Measurements from ENCODE around the gene CCDC171. TPM values are rescaled to one million over a fixed set of nuclear protein-coding genes. Genes with fewer than 3 reads are reported as not detected.
A peak's percentile ranks its signal among the peaks of the same experiment; 100 is the strongest.

Gene CCDC171
- total RNA-seq, 1 donor from 2014 or later = 1.6 TPM

DNA sequence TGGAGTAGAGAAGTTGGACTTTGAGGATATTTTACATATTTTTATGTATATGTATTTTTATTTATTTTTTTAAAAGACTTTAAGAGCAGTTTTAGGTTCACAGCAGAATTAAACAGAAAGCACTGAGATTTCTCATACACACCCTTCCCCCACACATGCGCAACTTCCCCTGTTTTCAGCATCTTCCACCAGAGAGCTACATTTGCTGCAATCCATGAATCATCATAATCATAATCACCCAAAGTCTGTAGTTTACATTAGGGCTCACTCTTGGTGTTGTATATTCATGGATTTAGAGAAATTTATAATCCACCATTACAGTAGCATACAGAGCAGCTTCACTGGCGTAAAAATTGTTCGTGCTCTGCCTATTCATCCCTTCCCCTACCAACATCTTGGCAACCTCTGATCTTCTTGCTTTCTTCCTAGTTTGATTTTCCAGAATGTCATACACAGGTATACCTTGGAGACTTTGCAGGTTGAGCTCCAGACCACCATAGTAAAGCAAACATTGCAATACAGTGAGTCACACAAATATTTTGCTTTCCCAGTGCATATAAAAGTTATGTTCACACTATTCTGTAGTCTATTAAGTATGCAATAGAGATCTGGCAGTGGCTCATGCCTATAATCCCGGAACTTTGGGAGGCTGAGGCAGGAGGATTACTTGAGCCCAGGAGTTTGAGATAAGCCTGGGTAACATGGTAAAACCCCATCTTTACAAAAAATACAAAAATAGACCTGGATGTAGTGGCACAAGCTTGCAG is 9.6 kb upstream of the CCDC171 start:
- no peak for FAIRE-seq
- DNase-seq (ENCODE audit: low read depth) = peak; percentile 57
- no peak overlapping the region for H3K4me3 ChIP-seq (ENCODE audit: low read depth, low read length)

DNA sequence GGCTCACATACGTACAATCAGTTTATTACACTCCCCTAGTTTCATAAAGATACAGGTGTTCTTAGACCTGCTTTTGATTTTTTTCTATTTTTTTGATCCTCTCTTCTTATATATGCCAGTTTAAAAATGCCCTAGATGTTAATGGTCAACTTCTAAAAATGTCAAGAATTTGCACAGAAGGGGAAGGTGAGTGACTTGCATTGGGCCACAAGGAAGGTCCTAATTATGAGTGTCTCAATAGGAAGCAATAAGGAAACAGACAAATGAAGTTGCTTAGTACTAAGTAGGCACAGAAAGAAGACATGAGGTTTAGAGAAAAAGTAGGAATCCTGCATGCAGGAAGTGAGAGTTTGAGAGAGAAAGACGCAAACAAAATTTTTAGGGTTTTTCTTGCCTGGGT is 3.2 kb upstream of the CCDC171 start:
- H3K36me3 ChIP-seq (ENCODE audit: control insufficient read depth, insufficient read depth, low read length) = no peaks in the 10 kb centered on the region
- H3K4me3 ChIP-seq (ENCODE audit: low read depth, low read length) = no peak overlapping the region
- DNase-seq (ENCODE audit: low read depth) (no peak), FAIRE-seq (no peak)
- no peaks in the 10 kb centered on the region for H3K27me3 ChIP-seq (ENCODE audit: control insufficient read depth, insufficient read depth, low read length)
- TF ChIP-seq, protein P1, sequence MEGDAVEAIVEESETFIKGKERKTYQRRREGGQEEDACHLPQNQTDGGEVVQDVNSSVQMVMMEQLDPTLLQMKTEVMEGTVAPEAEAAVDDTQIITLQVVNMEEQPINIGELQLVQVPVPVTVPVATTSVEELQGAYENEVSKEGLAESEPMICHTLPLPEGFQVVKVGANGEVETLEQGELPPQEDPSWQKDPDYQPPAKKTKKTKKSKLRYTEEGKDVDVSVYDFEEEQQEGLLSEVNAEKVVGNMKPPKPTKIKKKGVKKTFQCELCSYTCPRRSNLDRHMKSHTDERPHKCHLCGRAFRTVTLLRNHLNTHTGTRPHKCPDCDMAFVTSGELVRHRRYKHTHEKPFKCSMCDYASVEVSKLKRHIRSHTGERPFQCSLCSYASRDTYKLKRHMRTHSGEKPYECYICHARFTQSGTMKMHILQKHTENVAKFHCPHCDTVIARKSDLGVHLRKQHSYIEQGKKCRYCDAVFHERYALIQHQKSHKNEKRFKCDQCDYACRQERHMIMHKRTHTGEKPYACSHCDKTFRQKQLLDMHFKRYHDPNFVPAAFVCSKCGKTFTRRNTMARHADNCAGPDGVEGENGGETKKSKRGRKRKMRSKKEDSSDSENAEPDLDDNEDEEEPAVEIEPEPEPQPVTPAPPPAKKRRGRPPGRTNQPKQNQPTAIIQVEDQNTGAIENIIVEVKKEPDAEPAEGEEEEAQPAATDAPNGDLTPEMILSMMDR (IDR thresholded peaks at IDR 0.05; ENCODE audit: insufficient read depth, low read length, severe bottlenecking) = no peak

More for the DNA sequence above, 9.6 kb upstream of the CCDC171 start:
- TF ChIP-seq, protein P1 (IDR thresholded peaks at IDR 0.05; ENCODE audit: insufficient read depth, low read length, severe bottlenecking) = no peak
- Histone ChIP-seq H3K27me3 (ENCODE audit: control insufficient read depth, insufficient read depth, low read length) (no peaks in the 10 kb centered on the region), H3K36me3 (ENCODE audit: control insufficient read depth, insufficient read depth, low read length) (no peaks in the 10 kb centered on the region)

DNA sequence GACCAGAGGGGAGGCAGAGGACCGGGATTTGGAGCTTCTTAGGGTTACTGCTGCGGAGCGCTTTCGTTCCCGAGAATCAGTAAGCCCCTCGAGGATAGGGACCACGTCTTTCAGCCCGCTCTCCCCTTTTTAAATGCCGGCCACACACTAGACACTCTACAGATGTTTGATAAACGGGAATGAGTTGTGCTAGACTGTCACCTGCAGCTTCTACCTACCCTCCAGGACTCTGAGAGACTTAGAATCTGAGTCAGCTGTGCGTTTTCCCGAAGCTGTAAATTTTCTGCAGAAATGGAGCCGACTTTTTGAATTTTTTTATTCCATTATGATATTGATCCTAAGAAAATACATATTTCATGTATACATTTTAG is 670 bp downstream of the CCDC171 start:
- no peaks in the 10 kb centered on the region for H3K27me3 ChIP-seq (ENCODE audit: control insufficient read depth, insufficient read depth, low read length)
- TF ChIP-seq, protein P1 (IDR thresholded peaks at IDR 0.05; ENCODE audit: insufficient read depth, low read length, severe bottlenecking) = no peak
- H3K4me3 ChIP-seq (ENCODE audit: low read depth, low read length) = peak overlapping the region; percentile 72
- DNase-seq (ENCODE audit: low read depth) = no peak
- no peaks in the 10 kb centered on the region for H3K36me3 ChIP-seq (ENCODE audit: control insufficient read depth, insufficient read depth, low read length)
- FAIRE-seq = no peak

DNA sequence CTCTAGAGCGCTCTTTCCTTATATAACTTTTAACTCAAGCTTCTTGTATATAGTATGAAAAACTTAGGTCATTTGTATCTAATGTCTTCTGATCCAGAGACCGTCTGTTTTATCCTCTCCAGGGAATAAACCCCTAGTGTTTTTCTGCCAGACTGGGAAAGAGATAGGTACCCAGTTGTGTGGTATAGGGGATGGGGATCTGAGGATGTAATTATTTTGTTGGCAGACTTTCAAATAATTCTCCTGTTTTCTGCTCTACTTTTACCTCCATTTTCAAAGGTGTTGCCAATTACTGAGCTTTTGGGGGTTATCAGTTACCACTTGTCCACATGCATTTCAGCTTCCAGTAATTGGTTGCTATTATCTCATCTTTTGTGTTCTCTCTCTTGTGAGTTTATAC is 17.9 kb downstream of the CCDC171 start:
- TF ChIP-seq, protein P1 (IDR thresholded peaks at IDR 0.05; ENCODE audit: insufficient read depth, low read length, severe bottlenecking) = no peak
- Histone ChIP-seq H3K27me3 (ENCODE audit: control insufficient read depth, insufficient read depth, low read length) (no peaks in the 10 kb centered on the region), H3K36me3 (ENCODE audit: control insufficient read depth, insufficient read depth, low read length) (no peaks in the 10 kb centered on the region), H3K4me3 (ENCODE audit: low read depth, low read length) (no peak overlapping the region)
- FAIRE-seq = no peak
- no peak for DNase-seq (ENCODE audit: low read depth)

DNA sequence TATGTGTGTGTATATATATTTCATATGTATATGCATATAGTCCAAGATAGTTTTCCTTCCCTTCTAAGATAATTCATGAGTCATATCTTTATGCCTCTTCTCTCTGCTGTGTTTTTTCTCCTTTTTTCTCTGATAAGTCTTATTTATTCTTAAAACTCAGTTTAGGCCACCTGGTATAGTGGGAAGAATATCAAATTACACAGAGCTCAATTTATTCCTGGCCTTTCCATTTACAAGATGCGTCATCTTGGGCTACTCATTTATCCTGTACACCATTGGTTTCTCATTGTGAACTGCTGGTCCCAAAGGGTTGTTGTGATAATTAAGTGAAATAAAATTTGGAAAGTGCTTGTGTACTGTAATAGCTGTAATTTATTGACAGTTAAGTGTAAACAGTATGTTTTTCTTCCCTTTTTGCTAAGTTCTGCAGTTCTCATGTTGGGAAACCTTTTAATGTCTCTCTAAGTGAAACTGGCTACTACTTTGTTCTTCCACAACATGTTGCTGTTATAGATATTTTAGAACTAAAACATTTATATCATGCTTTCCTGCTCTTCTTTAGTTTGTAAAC is 19.4 kb downstream of the CCDC171 start:
- TF ChIP-seq, protein P1 (IDR thresholded peaks at IDR 0.05; ENCODE audit: insufficient read depth, low read length, severe bottlenecking) = no peak
- Histone ChIP-seq H3K36me3 (ENCODE audit: control insufficient read depth, insufficient read depth, low read length) (no peaks in the 10 kb centered on the region), H3K4me3 (ENCODE audit: low read depth, low read length) (no peak overlapping the region), H3K27me3 (ENCODE audit: control insufficient read depth, insufficient read depth, low read length) (no peaks in the 10 kb centered on the region)
- FAIRE-seq (no peak), DNase-seq (ENCODE audit: low read depth) (no peak)
